Measurements from ENCODE around the gene TEX264. TPM values are rescaled to one million over a fixed set of nuclear protein-coding genes. Genes with fewer than 3 reads are reported as not detected.

The TEX264 gene
- total RNA-seq, 1 experiment from 2014 or later: 46.4 TPM

DNA sequence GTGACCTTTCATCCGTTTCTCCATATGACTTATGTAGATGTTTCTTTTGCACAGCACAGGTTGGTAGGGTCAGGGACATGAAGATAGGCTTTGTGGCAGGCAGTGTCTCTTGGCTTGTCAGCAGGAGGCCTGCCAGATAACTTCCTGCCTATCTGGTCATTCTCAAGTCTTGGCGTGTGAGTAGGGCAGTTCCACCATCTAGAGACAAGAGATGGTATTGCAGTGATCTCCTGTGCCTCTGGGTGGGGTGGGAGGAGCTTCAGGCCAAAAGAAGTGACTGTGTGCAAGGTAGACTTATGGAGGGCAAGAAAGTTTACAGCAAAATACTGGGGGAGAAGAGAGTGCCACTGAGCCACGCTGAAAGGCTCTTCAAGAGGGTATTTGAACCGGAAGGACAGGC is 11.0 kb downstream of the TEX264 start:
- BruUV-seq (replicated peaks): no TSS peak
- CTCF ChIA-PET: interaction anchor here (0.6 to 7.0 kb wide), 42 partner anchors 9 to 1066 kb away, joined by 3 to 111 read pairs (median 4); partner anchors contain the start of genes DCAF1 and RAD54L2
- intact Hi-C loops (cut with micrococcal nuclease): loop anchor here (1.0 to 2.0 kb wide), 5 partner anchors 13 to 291 kb away; partner anchors contain the start of gene RBM15B
- no peak overlapping the region for H3K4me3 Mint-ChIP-seq (ENCODE audit: unreplicated experiment)
- peaks cover 43% of the 10 kb centered on the region for H3K36me3 Mint-ChIP-seq (ENCODE audit: insufficient read depth, unreplicated experiment)
- peak overlapping the region; percentile 35 for H3K27ac Mint-ChIP-seq (ENCODE audit: low read depth, unreplicated experiment)
- H3K27me3 Mint-ChIP-seq (ENCODE audit: insufficient read depth, unreplicated experiment): no peaks in the 10 kb centered on the region
- H3K9me3 Mint-ChIP-seq (ENCODE audit: unreplicated experiment): no peaks in the 10 kb centered on the region
- POLR2A ChIA-PET: interaction anchor here (0.9 to 4.6 kb wide), 5 partner anchors 11 to 182 kb away, joined by 3 to 63 read pairs (median 3); partner anchors contain the start of genes DCAF1 and TEX264
- peak; percentile 91 for DNase-seq (ENCODE audit: unreplicated experiment)
- TF ChIP-seq, protein P1, sequence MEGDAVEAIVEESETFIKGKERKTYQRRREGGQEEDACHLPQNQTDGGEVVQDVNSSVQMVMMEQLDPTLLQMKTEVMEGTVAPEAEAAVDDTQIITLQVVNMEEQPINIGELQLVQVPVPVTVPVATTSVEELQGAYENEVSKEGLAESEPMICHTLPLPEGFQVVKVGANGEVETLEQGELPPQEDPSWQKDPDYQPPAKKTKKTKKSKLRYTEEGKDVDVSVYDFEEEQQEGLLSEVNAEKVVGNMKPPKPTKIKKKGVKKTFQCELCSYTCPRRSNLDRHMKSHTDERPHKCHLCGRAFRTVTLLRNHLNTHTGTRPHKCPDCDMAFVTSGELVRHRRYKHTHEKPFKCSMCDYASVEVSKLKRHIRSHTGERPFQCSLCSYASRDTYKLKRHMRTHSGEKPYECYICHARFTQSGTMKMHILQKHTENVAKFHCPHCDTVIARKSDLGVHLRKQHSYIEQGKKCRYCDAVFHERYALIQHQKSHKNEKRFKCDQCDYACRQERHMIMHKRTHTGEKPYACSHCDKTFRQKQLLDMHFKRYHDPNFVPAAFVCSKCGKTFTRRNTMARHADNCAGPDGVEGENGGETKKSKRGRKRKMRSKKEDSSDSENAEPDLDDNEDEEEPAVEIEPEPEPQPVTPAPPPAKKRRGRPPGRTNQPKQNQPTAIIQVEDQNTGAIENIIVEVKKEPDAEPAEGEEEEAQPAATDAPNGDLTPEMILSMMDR (IDR thresholded peaks at IDR 0.05; ENCODE audit: unreplicated experiment): peak; percentile 65
- peaks cover 42% of the 10 kb centered on the region for H3K4me1 Mint-ChIP-seq (ENCODE audit: insufficient read depth, unreplicated experiment)

DNA sequence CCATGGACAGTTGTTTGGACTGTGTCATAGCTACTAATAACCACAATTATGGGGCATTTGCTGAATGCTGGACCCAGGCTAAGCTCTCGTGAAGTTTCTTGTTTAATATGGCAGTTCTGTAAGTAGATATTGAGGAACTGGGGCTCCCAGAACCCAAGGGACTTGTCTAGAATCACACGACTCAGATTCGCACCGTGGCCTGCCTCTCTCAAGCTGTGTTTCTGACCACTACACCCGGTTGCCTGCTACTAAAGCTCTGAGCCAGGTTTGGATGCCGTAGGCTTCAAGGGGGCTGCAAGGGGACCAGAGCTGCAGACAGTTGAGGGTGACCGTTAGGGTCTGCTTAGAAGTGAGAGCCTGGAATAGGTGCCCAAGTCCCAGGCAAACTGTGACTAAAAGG is 11.5 kb downstream of the TEX264 start:
- ChIA-PET POLR2A (interaction anchor here (0.9 to 4.6 kb wide), 5 partner anchors 11 to 182 kb away, joined by 3 to 63 read pairs (median 3); partner anchors contain the start of genes DCAF1 and TEX264), CTCF (interaction anchor here (0.5 to 7.0 kb wide), 42 partner anchors 8 to 1067 kb away, joined by 3 to 111 read pairs (median 4); partner anchors contain the start of genes DCAF1 and RAD54L2)
- Mint-ChIP-seq H3K36me3 (ENCODE audit: insufficient read depth, unreplicated experiment) (peaks cover 46% of the 10 kb centered on the region), H3K9me3 (ENCODE audit: unreplicated experiment) (no peaks in the 10 kb centered on the region), H3K27ac (ENCODE audit: low read depth, unreplicated experiment) (no peak overlapping the region), H3K4me1 (ENCODE audit: insufficient read depth, unreplicated experiment) (peaks cover 46% of the 10 kb centered on the region), H3K27me3 (ENCODE audit: insufficient read depth, unreplicated experiment) (no peaks in the 10 kb centered on the region), H3K4me3 (ENCODE audit: unreplicated experiment) (no peak overlapping the region)
- intact Hi-C loops (cut with micrococcal nuclease): loop anchor here (1.0 to 2.0 kb wide), 5 partner anchors 14 to 291 kb away; partner anchors contain the start of gene RBM15B
- no peak for DNase-seq (ENCODE audit: unreplicated experiment)
- TF ChIP-seq, protein P1 (IDR thresholded peaks at IDR 0.05; ENCODE audit: unreplicated experiment): no peak
- no TSS peak for BruUV-seq (replicated peaks)

DNA sequence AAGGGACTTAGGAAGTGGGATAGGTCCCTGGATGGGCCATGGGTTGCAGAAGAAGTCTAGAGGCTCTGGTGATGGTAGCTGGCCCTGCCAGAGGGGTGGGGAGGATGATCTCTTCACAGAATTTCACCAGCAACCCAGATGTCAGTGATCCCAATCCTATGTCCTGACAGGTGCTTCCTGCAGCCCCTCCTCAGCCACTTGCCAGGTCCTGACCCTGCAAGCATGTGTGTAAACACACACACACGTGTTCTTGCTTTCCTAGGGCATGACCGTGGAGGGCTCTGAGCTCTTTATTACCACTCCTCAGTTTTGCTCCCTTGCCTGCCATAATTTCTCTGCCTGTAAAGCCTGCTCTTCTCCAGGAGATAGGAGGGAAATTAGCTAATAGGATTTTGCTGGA is 12.5 kb downstream of the TEX264 start:
- ChIA-PET POLR2A (interaction anchor here (4.6 kb wide), 1 partner anchor 12 kb away, joined by 63 read pairs; the partner anchor contains the start of gene TEX264), CTCF (interaction anchor here (0.7 to 7.0 kb wide), 6 partner anchors 14 to 447 kb away, joined by 3 to 111 read pairs (median 4); partner anchors contain the start of gene DCAF1)
- TF ChIP-seq, protein P1 (IDR thresholded peaks at IDR 0.05; ENCODE audit: unreplicated experiment): no peak
- H3K4me3 Mint-ChIP-seq (ENCODE audit: unreplicated experiment): no peak overlapping the region
- H3K36me3 Mint-ChIP-seq (ENCODE audit: insufficient read depth, unreplicated experiment): peaks cover 50% of the 10 kb centered on the region
- intact Hi-C loops (cut with micrococcal nuclease): loop anchor here (2.0 kb wide), 1 partner anchor 15 kb away; no protein-coding TSS in a partner anchor
- H3K9me3 Mint-ChIP-seq (ENCODE audit: unreplicated experiment): no peaks in the 10 kb centered on the region
- DNase-seq (ENCODE audit: unreplicated experiment): no peak
- no peak overlapping the region for H3K27ac Mint-ChIP-seq (ENCODE audit: low read depth, unreplicated experiment)
- peaks cover 45% of the 10 kb centered on the region for H3K4me1 Mint-ChIP-seq (ENCODE audit: insufficient read depth, unreplicated experiment)
- no TSS peak for BruUV-seq (replicated peaks)
- H3K27me3 Mint-ChIP-seq (ENCODE audit: insufficient read depth, unreplicated experiment): no peaks in the 10 kb centered on the region

DNA sequence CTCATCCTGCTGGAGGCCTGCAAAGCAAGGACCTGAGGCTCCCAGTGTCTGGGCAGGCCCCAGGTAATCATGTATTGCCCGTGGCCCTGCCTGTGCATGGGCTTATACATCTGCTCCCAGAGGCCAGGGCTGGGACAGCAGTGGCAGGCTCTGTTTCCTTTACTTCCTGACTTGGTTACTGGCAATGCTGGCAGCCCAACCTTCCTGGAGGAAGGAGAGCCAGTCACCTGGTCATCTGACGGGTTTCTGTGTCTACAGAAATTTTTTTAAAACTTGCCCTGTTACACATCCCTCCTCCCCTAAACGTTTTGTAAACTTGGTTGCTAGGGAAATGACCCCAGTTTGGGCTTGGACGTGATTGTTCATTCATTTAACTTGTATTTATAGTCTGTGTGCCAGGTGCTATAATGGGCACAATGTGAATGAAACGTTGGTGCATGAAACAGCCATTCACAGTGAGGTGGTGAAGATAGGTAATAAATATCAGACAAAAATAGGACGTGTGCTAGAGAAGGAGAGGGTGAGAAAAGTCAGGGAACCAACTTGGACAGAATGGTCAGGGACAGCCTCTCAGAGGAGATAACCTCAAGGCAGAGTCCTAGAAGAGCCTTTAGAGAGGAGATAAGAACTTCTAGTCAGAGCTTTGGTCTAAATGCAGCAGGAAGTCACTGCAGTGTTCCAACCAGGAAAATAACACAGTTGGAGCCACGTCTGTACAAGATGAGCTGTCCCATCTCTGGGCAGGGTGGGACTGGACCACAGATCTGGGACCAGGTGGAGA is 14.1 kb downstream of the TEX264 start:
- H3K4me1 Mint-ChIP-seq (ENCODE audit: insufficient read depth, unreplicated experiment): peaks cover 41% of the 10 kb centered on the region
- H3K27ac Mint-ChIP-seq (ENCODE audit: low read depth, unreplicated experiment): peak overlapping the region; percentile 70
- intact Hi-C loops (cut with micrococcal nuclease): no loop called here

More for the DNA sequence above, 14.1 kb downstream of the TEX264 start:
- no TSS peak for BruUV-seq (replicated peaks)
- peaks cover 60% of the 10 kb centered on the region for H3K36me3 Mint-ChIP-seq (ENCODE audit: insufficient read depth, unreplicated experiment)
- H3K27me3 Mint-ChIP-seq (ENCODE audit: insufficient read depth, unreplicated experiment): no peaks in the 10 kb centered on the region
- TF ChIP-seq, protein P1 (IDR thresholded peaks at IDR 0.05; ENCODE audit: unreplicated experiment): no peak
- POLR2A ChIA-PET: interaction anchor here (4.6 kb wide), 1 partner anchor 14 kb away, joined by 63 read pairs; the partner anchor contains the start of gene TEX264
- no peak for DNase-seq (ENCODE audit: unreplicated experiment)
- H3K9me3 Mint-ChIP-seq (ENCODE audit: unreplicated experiment): no peaks in the 10 kb centered on the region
- CTCF ChIA-PET: interaction anchor here (0.6 to 7.0 kb wide), 9 partner anchors 15 to 295 kb away, joined by 3 to 111 read pairs (median 3); partner anchors contain the start of gene DCAF1
- no peak overlapping the region for H3K4me3 Mint-ChIP-seq (ENCODE audit: unreplicated experiment)

Measured in MCF 10A (cell line).